ENCODE results near the gene MTRFR. TPM values are rescaled to one million over a fixed set of nuclear protein-coding genes. Genes with fewer than 3 reads are reported as not detected.
"Not testable (repeated sequence)": the region's sequence is repeated elsewhere in the genome, so short reads cannot be mapped to it uniquely, and the experiment has no call there.

Gene MTRFR
- total RNA-seq (2014; rRNA removed; shearing (Covaris generic)) (3.7 and 7.5 TPM in 2 replicates), polyA plus RNA-seq (2016; fragmentation: Nextera tagmentation; extraction: Ambion mirVana) (21.3 and 22.9 TPM in 2 replicates)

DNA sequence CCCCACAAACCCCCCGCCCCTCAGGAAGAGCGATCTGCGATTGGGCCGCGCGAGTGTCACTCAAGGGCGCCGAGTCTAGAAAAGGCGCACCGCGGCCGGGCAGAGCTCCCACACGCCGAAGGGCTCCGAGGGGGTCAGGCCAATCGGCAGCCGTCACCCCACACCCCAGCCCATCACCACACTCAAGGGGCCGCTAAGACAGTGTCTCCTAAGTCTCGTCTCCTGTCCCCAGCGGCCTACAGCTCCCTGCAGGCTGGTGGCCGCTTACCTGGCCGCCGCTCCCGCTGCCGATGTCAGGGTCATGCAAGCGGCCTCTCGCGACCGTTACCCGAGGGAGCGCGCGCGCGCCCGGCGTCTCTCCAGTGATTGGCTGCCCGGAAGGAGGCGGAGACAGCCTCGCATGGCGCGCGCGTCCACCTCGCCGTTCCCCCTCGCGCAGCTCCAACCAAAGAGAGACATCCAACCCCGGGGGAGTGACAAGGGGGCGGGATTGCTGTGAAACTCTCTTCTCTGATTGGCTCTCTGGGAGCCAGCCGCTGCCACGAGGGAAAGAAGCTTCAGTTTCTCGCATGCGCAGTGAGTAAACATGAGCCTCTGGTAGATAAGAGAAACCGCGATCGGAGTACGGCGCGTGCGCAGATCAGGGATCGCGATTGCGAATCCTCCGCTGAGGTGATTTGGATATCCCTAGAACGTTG, at the start of gene MTRFR, which contains the start of gene MPHOSPH9:
Gene MTRFR, plus strand, starts transcription at position 630 of the 698 bp plus-strand sequence. CDS start 20,239 bp downstream, outside the sequence.
Gene MPHOSPH9, minus strand, starts transcription at position 335 of the 698 bp plus-strand sequence. CDS start 2,777 bp downstream, outside the sequence.
- peak within 1 kb of the TSS; percentile 69 for H3K27ac ChIP-seq
- TF ChIP-seq EZH2 (IDR thresholded peaks at IDR 0.05; ENCODE audit: insufficient read depth, poor library complexity, severe bottlenecking) (no peak), EZH2phosphoT487 (IDR thresholded peaks at IDR 0.05; ENCODE audit: insufficient read depth, low read depth) (no peak)
- H3K4me3 ChIP-seq, result peak within 1 kb of the TSS; percentile 99
- H3K9me2 ChIP-seq (ENCODE audit: insufficient read depth), result no peaks in the 10 kb centered on the region
- peak within 1 kb of the TSS; percentile 97 for H3K9ac ChIP-seq
- H3K36me3 ChIP-seq (ENCODE audit: low read depth), result no peaks in the 10 kb centered on the region; the same call in 1 of the 2 replicates
- 1% methylated on average over 62 to 64 of the region's 66 CpGs for WGBS, 2 experiments (ENCODE audit: low coverage in 1 of 2, low lambda C conversion rate in 2 of 2, missing lambda C conversion rate in 2 of 2)
- peaks cover 10% of the 10 kb centered on the region; the same call in 1 of the 2 replicates for H3K4me1 ChIP-seq (ENCODE audit: insufficient read depth)
- H4K20me1 ChIP-seq (ENCODE audit: insufficient read depth), result no peaks in the 10 kb centered on the region
- H3K4me2 ChIP-seq (ENCODE audit: unreplicated experiment), result peak within 1 kb of the TSS; percentile 97
- H3K27me3 ChIP-seq (replicated peaks; ENCODE audit: insufficient read depth), result no peaks in the 10 kb centered on the region
- DNase-seq, result peak; percentile 99
- no peaks in the 10 kb centered on the region for H3K9me3 ChIP-seq (ENCODE audit: low read depth)
- 0 out of 2 replicates have a peak, but pooled peaks cover 7% of the 10 kb centered on the region for H3F3A ChIP-seq (ENCODE audit: insufficient read depth)
- H2AFZ ChIP-seq, result peak within 1 kb of the TSS; percentile 99
- in situ Hi-C loops (cut with MboI), result loop anchor here (25.0 kb wide), 1 partner anchor 371 kb away; no protein-coding TSS in a partner anchor
- peaks cover 85% of the 10 kb centered on the region for H3K79me2 ChIP-seq (ENCODE audit: insufficient read depth)

DNA sequence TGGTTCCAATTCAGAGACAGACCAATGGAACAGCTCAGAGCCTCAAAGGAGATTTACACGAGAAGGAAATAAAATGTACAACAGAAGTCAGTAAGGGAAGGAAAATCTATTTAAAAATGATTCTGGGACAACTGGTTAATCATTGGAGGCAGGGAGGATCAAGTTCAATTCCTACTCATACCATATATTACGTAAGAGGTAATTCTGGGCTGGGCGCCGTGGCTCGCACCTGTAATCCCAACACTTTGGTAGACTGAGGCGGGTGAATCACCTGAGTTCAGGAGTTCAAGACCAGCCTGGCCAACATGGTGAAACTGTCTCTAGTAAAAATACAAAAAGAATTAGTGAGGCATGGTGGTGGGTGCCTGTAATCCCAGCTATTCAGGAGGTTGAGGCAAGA, 45.6 kb upstream of the MTRFR start:
- H3K9me3 ChIP-seq (ENCODE audit: low read depth), result no peaks in the 10 kb centered on the region
- H4K20me1 ChIP-seq (ENCODE audit: insufficient read depth), result no peaks in the 10 kb centered on the region
- in situ Hi-C loops (cut with MboI), result no loop called here
- no peaks in the 10 kb centered on the region for H3F3A ChIP-seq (ENCODE audit: insufficient read depth)
- H3K36me3 ChIP-seq (ENCODE audit: low read depth), result no peaks in the 10 kb centered on the region
- no peaks in the 10 kb centered on the region for H3K79me2 ChIP-seq (ENCODE audit: insufficient read depth)
- H3K4me2 ChIP-seq (ENCODE audit: unreplicated experiment), result no peak overlapping the region
- H3K4me1 ChIP-seq (ENCODE audit: insufficient read depth), result no peaks in the 10 kb centered on the region
- no peak overlapping the region for H3K27ac ChIP-seq
- DNase-seq, result no peak
- H3K27me3 ChIP-seq (replicated peaks; ENCODE audit: insufficient read depth), result no peaks in the 10 kb centered on the region
- TF ChIP-seq EZH2phosphoT487 (IDR thresholded peaks at IDR 0.05; ENCODE audit: insufficient read depth, low read depth) (no peak), EZH2 (IDR thresholded peaks at IDR 0.05; ENCODE audit: insufficient read depth, poor library complexity, severe bottlenecking) (no peak)
- no peak overlapping the region for H3K9ac ChIP-seq
- WGBS, 2 experiments (ENCODE audit: low coverage in 1 of 2, low lambda C conversion rate in 2 of 2, missing lambda C conversion rate in 2 of 2), result 95 to 96% methylated on average over 6 of the region's 6 CpGs
- no peak overlapping the region for H3K4me3 ChIP-seq
- no peak overlapping the region for H2AFZ ChIP-seq
- H3K9me2 ChIP-seq (ENCODE audit: insufficient read depth), result no peaks in the 10 kb centered on the region

DNA sequence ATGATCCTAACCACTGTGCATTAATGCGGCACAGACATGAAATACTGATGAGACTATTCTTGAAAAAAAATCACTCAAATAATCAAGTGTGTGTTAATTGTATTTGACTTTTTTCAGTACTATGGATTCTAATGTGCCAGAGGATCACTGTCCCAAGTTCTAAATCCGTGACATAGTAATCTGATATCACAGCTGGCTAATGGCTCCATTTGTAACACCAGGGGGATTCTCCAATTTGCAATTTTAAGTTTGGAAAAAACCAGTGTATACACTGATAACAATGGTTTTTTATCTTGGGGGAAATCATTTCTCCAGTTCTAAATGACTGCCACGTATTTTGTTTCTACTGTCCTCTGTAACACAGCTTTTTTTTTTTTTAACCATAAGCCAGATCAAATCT, 33.3 kb upstream of the MTRFR start:
- no peaks in the 10 kb centered on the region for H4K20me1 ChIP-seq (ENCODE audit: insufficient read depth)
- no peak overlapping the region for H3K4me2 ChIP-seq (ENCODE audit: unreplicated experiment)
- H2AFZ ChIP-seq, result no peak overlapping the region
- H3K36me3 ChIP-seq (ENCODE audit: low read depth), result peaks cover 12% of the 10 kb centered on the region; the same call in 1 of the 2 replicates
- no peaks in the 10 kb centered on the region for H3K9me2 ChIP-seq (ENCODE audit: insufficient read depth)
- no peak overlapping the region for H3K9ac ChIP-seq
- H3K4me3 ChIP-seq, result no peak overlapping the region
- no peaks in the 10 kb centered on the region for H3F3A ChIP-seq (ENCODE audit: insufficient read depth)
- no peak for DNase-seq
- H3K4me1 ChIP-seq (ENCODE audit: insufficient read depth), result no peaks in the 10 kb centered on the region
- TF ChIP-seq EZH2phosphoT487 (IDR thresholded peaks at IDR 0.05; ENCODE audit: insufficient read depth, low read depth), result no peak
- TF ChIP-seq EZH2 (IDR thresholded peaks at IDR 0.05; ENCODE audit: insufficient read depth, poor library complexity, severe bottlenecking), result no peak
- H3K79me2 ChIP-seq (ENCODE audit: insufficient read depth), result no peaks in the 10 kb centered on the region
- in situ Hi-C loops (cut with MboI), result no loop called here
- 94 to 99% methylated on average over 3 of the region's 3 CpGs for WGBS, 2 experiments (ENCODE audit: low coverage in 1 of 2, low lambda C conversion rate in 2 of 2, missing lambda C conversion rate in 2 of 2)
- no peaks in the 10 kb centered on the region for H3K9me3 ChIP-seq (ENCODE audit: low read depth)
- no peak overlapping the region for H3K27ac ChIP-seq
- no peaks in the 10 kb centered on the region for H3K27me3 ChIP-seq (replicated peaks; ENCODE audit: insufficient read depth)

DNA sequence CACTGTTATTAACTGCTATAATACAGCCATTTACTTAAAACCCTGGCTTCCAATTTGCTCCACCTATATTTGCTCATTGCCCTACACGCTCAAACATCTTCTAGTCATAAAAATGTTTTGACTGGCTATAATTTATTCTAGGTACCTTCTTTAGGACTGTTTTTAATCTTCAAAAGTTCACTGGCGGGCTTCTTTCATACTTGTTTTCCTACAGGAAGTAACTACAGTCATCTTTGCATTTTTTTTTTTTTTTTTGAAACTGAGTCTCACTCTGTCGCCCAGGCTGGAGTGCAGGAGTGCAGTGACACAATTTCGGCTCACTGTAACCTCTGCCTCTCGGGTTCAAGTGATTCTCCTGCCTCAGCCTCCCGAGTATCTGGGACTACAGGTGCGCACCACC, 32.8 kb upstream of the MTRFR start:
- Histone ChIP-seq H3K4me3 (no peak overlapping the region), H3K9me2 (ENCODE audit: insufficient read depth) (no peaks in the 10 kb centered on the region), H3K4me1 (ENCODE audit: insufficient read depth) (no peaks in the 10 kb centered on the region), H3K27ac (no peak overlapping the region), H3K4me2 (ENCODE audit: unreplicated experiment) (no peak overlapping the region), H3K27me3 (replicated peaks; ENCODE audit: insufficient read depth) (no peaks in the 10 kb centered on the region), H3K79me2 (ENCODE audit: insufficient read depth) (no peaks in the 10 kb centered on the region), H3K9ac (no peak overlapping the region), H3K9me3 (ENCODE audit: low read depth) (no peaks in the 10 kb centered on the region), H4K20me1 (ENCODE audit: insufficient read depth) (no peaks in the 10 kb centered on the region), H2AFZ (no peak overlapping the region), H3F3A (ENCODE audit: insufficient read depth) (no peaks in the 10 kb centered on the region), H3K36me3 (ENCODE audit: low read depth) (peaks cover 12% of the 10 kb centered on the region; the same call in 1 of the 2 replicates)
- TF ChIP-seq EZH2 (IDR thresholded peaks at IDR 0.05; ENCODE audit: insufficient read depth, poor library complexity, severe bottlenecking) (no peak), EZH2phosphoT487 (IDR thresholded peaks at IDR 0.05; ENCODE audit: insufficient read depth, low read depth) (no peak)
- no peak for DNase-seq
- WGBS, 2 experiments (ENCODE audit: low coverage in 1 of 2, low lambda C conversion rate in 2 of 2, missing lambda C conversion rate in 2 of 2), result 89 to 91% methylated on average over 7 of the region's 7 CpGs
- in situ Hi-C loops (cut with MboI), result no loop called here

DNA sequence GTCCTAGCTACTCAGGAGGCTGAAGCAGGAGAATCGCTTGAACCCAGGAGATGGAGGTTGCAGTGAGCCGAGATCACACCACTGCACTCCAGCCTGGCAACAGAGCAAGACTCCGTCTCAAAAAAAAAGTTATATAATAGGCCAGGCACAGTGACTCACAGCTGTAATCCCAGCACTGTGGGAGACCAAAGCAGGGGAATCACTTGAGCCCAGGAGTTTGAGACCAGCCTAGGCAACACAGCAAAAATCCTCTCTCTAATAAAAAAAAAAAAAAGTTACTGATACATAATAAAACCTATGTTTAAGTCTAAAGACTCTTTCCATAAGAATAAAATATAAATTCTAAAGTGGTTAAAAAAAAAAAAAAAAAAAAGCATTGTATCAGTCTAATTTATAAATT, 26.4 kb upstream of the MTRFR start:
- H4K20me1 ChIP-seq (ENCODE audit: insufficient read depth); H2AFZ ChIP-seq; H3K9me3 ChIP-seq (ENCODE audit: low read depth); H3K27me3 ChIP-seq (replicated peaks; ENCODE audit: insufficient read depth); H3K79me2 ChIP-seq (ENCODE audit: insufficient read depth); in situ Hi-C loops (cut with MboI); H3K4me3 ChIP-seq; H3K27ac ChIP-seq; H3K4me1 ChIP-seq (ENCODE audit: insufficient read depth); H3F3A ChIP-seq (ENCODE audit: insufficient read depth); H3K9ac ChIP-seq; H3K4me2 ChIP-seq (ENCODE audit: unreplicated experiment); H3K9me2 ChIP-seq (ENCODE audit: insufficient read depth): not testable (repeated sequence)
- WGBS, 2 experiments (ENCODE audit: low coverage in 1 of 2, low lambda C conversion rate in 2 of 2, missing lambda C conversion rate in 2 of 2), result 92% methylated on average over 3 of the region's 3 CpGs
- H3K36me3 ChIP-seq (ENCODE audit: low read depth), result peaks cover 12% of the 10 kb centered on the region; the same call in 1 of the 2 replicates
- peak; percentile 9 for DNase-seq

DNA sequence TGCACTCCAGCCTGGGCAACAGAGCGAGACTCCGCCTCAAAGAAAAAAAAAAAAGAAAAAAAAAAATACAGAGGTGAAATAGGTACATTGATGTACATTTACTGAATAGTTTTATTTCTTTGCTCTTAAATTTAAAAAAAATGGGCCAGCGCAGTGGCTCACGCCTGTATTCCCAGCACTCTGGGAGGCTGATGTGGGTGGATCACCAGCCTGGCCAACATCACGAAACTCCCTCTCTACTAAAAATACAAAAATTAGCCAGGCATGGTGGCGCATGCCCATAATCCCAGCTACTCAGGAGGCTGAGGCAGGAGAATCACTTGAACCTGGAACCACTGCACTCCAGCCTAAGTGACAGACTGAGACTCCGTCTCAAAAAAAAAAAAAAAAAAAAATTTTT, 25.4 kb upstream of the MTRFR start:
- H3K27ac ChIP-seq; H3K9ac ChIP-seq; H3K79me2 ChIP-seq (ENCODE audit: insufficient read depth); DNase-seq; H3F3A ChIP-seq (ENCODE audit: insufficient read depth); H3K36me3 ChIP-seq (ENCODE audit: low read depth); H2AFZ ChIP-seq; H3K9me2 ChIP-seq (ENCODE audit: insufficient read depth); H3K9me3 ChIP-seq (ENCODE audit: low read depth); H3K4me1 ChIP-seq (ENCODE audit: insufficient read depth); H4K20me1 ChIP-seq (ENCODE audit: insufficient read depth); in situ Hi-C loops (cut with MboI); H3K4me2 ChIP-seq (ENCODE audit: unreplicated experiment); H3K27me3 ChIP-seq (replicated peaks; ENCODE audit: insufficient read depth); H3K4me3 ChIP-seq: not testable (repeated sequence)
- WGBS, 2 experiments (ENCODE audit: low coverage in 1 of 2, low lambda C conversion rate in 2 of 2, missing lambda C conversion rate in 2 of 2), result 97% methylated on average over 7 of the region's 7 CpGs
